MCF 10A (cell line): ENCODE measurements around the gene NRXN3. TPM values are rescaled to one million over a fixed set of nuclear protein-coding genes. Genes with fewer than 3 reads are reported as not detected.

Experiments
- BruUV-seq: library from RNA; stranded (reverse); fragments of 400-500 nt; replicated peaks from 2 replicates; lab custom pipeline; 2021; lab: Mats Ljungman, UMichigan
- CTCF ChIA-PET: fragments of 300-600 bp; sonication (Branson Sonifier 250); formaldehyde crosslinking; extraction: SDS; loops from one replicate; lab custom pipeline; 2021; ENCODE audit warnings: antibody characterized with exemption, inconsistent platforms; lab: Yijun Ruan, JAX
- POLR2A ChIA-PET: fragments of 300-600, 350-650 bp; sonication (Branson Sonifier 250); formaldehyde crosslinking; extraction: SDS; loops from one replicate; lab custom pipeline; 2020; ENCODE audit warnings: antibody characterized with exemption, inconsistent platforms; lab: Yijun Ruan, JAX
- DNase-seq: peaks from one replicate; pipeline ENCODE4 v3.0.0-alpha.2; 2018; ENCODE audit not compliant: unreplicated experiment
- H3K27ac Mint-ChIP-seq: one replicate; pipeline ENCODE4 v1.8.0; 2022; ENCODE audit warnings: mild to moderate bottlenecking, low read depth, mixed read lengths; ENCODE audit not compliant: unreplicated experiment
- H3K27me3 Mint-ChIP-seq: one replicate; pipeline ENCODE4 v1.8.0; 2022; ENCODE audit warnings: mixed read lengths; ENCODE audit not compliant: insufficient read depth, unreplicated experiment
- H3K36me3 Mint-ChIP-seq: one replicate; pipeline ENCODE4 v1.8.0; 2022; ENCODE audit warnings: mild to moderate bottlenecking, moderate library complexity, mixed read lengths; ENCODE audit not compliant: insufficient read depth, unreplicated experiment
- H3K4me1 Mint-ChIP-seq: one replicate; pipeline ENCODE4 v1.8.0; 2022; ENCODE audit warnings: mixed read lengths; ENCODE audit not compliant: insufficient read depth, unreplicated experiment
- H3K4me3 Mint-ChIP-seq: one replicate; pipeline ENCODE4 v1.8.0; 2022; ENCODE audit warnings: mild to moderate bottlenecking, moderate library complexity, mixed read lengths; ENCODE audit not compliant: unreplicated experiment
- H3K9me3 Mint-ChIP-seq: one replicate; pipeline ENCODE4 v1.8.0; 2022; ENCODE audit warnings: mixed read lengths; ENCODE audit not compliant: unreplicated experiment
- intact Hi-C: fragments of 100-400 bp; cut with micrococcal nuclease; formaldehyde crosslinking; loops from 2 replicates; pipeline ENCODE4 v1.14.1; 2022
- total RNA-seq: library from RNA; stranded (reverse); gene quantifications from 2 replicates; pipeline ENCODE4 v1.2.3, GENCODE V29; 2022
- TF ChIP-seq, protein P1 (sequence below): fragments of 200-600 bp; IDR thresholded peaks from one replicate; pipeline ENCODE4 v1.8.0; 2022; ENCODE audit warnings: antibody characterized with exemption, mild to moderate bottlenecking; ENCODE audit not compliant: unreplicated experiment

The NRXN3 gene
- total RNA-seq, 1 experiment from 2014 or later = not detected

DNA sequence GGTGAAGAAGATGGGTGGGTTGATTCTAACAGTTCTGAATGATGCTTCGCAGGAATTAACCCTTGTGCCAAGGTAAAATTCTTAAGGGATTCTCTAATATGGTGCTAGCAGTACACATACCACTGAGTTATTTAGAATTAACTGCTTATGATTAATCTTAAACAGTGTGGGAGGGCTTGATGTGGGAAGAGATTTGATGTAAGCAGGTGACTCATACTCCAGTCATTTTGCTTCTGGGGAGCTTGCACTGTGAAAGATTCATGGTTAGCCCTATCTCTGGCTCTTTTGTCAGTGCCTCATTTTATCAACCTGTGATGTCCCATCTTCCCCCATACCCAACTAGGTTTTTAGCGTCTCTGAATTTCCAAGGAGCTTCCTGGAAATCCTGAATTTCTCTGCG, 83.8 kb downstream of the NRXN3 start:
- Mint-ChIP-seq H3K4me1 (peaks cover 15% of the 10 kb centered on the region), H3K36me3 (no peaks in the 10 kb centered on the region), H3K27ac (no peak overlapping the region), H3K27me3 (peaks cover 23% of the 10 kb centered on the region), H3K4me3 (no peak overlapping the region), H3K9me3 (no peaks in the 10 kb centered on the region)
- CTCF ChIA-PET = interaction anchor here (0.8 kb wide), 1 partner anchor 27 kb away, joined by 4 read pairs; no protein-coding TSS in a partner anchor
- BruUV-seq = no TSS peak
- POLR2A ChIA-PET = no interaction called here
- peak; percentile 83 for DNase-seq
- TF ChIP-seq, protein P1, sequence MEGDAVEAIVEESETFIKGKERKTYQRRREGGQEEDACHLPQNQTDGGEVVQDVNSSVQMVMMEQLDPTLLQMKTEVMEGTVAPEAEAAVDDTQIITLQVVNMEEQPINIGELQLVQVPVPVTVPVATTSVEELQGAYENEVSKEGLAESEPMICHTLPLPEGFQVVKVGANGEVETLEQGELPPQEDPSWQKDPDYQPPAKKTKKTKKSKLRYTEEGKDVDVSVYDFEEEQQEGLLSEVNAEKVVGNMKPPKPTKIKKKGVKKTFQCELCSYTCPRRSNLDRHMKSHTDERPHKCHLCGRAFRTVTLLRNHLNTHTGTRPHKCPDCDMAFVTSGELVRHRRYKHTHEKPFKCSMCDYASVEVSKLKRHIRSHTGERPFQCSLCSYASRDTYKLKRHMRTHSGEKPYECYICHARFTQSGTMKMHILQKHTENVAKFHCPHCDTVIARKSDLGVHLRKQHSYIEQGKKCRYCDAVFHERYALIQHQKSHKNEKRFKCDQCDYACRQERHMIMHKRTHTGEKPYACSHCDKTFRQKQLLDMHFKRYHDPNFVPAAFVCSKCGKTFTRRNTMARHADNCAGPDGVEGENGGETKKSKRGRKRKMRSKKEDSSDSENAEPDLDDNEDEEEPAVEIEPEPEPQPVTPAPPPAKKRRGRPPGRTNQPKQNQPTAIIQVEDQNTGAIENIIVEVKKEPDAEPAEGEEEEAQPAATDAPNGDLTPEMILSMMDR = no peak
- intact Hi-C loops = no loop called here

DNA sequence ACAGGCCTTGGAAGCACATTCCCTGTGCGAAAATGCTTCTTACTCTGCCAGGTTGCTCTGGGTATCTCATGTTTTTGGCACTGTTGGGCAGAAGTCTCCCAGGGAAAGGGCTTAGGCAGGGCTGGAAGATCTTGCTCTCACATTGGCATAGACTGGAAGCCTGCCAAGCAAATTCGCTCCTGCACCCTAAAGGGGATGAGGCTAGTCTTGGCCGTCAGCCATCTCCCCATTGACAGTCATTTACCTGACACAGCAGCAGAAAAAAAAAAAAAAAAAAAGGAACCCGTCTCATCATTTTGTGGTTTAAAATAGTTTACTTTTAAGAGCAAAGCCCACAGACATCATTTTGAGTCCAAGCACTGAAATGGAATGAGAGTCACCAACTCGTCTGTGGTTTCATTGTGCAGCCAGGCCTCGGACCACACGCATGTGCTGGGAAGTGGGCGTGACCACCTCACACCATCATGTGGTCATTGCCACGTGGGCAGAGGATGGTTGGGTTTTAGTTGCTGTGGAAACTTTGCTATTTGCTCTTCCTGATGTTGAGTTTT, 84.8 kb downstream of the NRXN3 start:
- intact Hi-C loops = no loop called here
- ChIA-PET POLR2A (no interaction called here), CTCF (interaction anchor here (0.6 kb wide), 1 partner anchor 443 kb away, joined by 3 read pairs; no protein-coding TSS in a partner anchor)
- H3K27ac Mint-ChIP-seq = peak overlapping the region; percentile 36
- no peaks in the 10 kb centered on the region for H3K36me3 Mint-ChIP-seq
- H3K27me3 Mint-ChIP-seq = peaks cover 33% of the 10 kb centered on the region
- peak; percentile 89 for DNase-seq
- H3K4me1 Mint-ChIP-seq = peaks cover 15% of the 10 kb centered on the region
- TF ChIP-seq, protein P1 = no peak
- no TSS peak for BruUV-seq
- peak overlapping the region; percentile 5 for H3K4me3 Mint-ChIP-seq
- H3K9me3 Mint-ChIP-seq = no peaks in the 10 kb centered on the region

DNA sequence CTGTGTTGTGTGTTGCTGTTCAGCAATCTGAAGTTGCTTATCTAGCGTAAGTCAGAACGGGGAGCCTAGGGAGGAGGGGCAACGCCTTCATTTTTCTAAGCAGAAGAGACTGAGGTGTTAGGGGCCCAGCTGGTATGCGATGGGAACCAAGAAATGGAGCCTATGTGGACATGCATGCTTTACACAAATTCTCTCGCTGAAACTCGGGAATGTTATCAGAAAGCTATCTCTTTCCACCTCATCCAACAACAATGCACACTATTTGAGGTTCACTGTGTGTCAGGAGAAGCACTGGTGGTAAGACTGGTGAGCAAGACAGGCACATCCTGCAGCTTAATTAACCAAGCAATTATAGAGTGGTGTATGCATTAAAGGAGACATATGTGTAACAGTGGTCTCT, 89.7 kb downstream of the NRXN3 start:
- TF ChIP-seq, protein P1 = no peak
- Mint-ChIP-seq H3K36me3 (no peaks in the 10 kb centered on the region), H3K9me3 (no peaks in the 10 kb centered on the region), H3K27me3 (peaks cover 74% of the 10 kb centered on the region), H3K4me3 (no peak overlapping the region), H3K4me1 (peaks cover 8% of the 10 kb centered on the region), H3K27ac (no peak overlapping the region)
- ChIA-PET POLR2A (no interaction called here), CTCF (no interaction called here)
- intact Hi-C loops = no loop called here
- no TSS peak for BruUV-seq
- no peak for DNase-seq

DNA sequence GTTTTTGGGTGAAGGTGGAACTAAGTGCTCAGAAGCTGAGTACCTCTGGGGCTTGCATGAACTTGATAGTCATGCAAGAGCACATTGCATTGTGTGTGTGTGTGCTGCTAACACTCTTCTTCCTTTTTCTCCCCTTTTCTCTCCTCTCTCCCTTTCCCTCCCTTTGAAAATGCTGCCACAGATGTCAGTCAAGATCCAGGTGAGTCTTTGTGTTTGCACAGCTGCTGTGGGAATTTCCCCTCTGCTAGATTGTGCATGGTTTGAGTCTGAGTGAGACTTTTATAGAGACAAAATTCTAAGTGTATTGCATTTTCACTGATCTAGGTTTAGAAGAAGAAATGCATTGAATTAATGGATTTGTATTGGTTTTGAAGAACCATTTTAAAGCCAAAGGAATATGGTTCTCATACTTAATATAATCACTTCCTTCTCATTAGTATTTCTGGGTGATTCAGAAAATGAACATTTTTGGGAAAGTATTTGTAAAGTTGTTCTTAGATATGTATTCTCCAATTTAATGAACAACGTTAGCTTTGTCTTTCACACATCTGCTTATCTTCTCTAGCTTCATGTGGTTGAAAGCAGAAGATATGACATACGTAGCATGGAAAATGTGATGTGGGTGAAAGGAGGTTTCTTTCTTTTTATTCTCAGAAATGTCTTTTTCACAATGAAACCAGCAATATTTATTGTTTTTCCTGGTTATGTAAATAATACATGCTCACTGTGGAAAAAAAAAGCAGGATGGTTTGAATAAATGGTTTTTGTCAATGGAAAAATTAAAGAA, 108.5 kb downstream of the NRXN3 start:
- Mint-ChIP-seq H3K27me3 (peaks cover 48% of the 10 kb centered on the region), H3K27ac (no peak overlapping the region), H3K4me3 (no peak overlapping the region), H3K36me3 (no peaks in the 10 kb centered on the region), H3K4me1 (no peaks in the 10 kb centered on the region), H3K9me3 (no peaks in the 10 kb centered on the region)
- POLR2A ChIA-PET = no interaction called here
- DNase-seq = no peak
- BruUV-seq = no TSS peak
- TF ChIP-seq, protein P1 = no peak
- CTCF ChIA-PET = no interaction called here
- intact Hi-C loops = no loop called here
